Measurements from ENCODE around the gene LTA. TPM values are rescaled to one million over a fixed set of nuclear protein-coding genes. Genes with fewer than 3 reads are reported as not detected.

The LTA gene
- polyA plus RNA-seq, 1 donor from 2014 or later, result not detected

DNA sequence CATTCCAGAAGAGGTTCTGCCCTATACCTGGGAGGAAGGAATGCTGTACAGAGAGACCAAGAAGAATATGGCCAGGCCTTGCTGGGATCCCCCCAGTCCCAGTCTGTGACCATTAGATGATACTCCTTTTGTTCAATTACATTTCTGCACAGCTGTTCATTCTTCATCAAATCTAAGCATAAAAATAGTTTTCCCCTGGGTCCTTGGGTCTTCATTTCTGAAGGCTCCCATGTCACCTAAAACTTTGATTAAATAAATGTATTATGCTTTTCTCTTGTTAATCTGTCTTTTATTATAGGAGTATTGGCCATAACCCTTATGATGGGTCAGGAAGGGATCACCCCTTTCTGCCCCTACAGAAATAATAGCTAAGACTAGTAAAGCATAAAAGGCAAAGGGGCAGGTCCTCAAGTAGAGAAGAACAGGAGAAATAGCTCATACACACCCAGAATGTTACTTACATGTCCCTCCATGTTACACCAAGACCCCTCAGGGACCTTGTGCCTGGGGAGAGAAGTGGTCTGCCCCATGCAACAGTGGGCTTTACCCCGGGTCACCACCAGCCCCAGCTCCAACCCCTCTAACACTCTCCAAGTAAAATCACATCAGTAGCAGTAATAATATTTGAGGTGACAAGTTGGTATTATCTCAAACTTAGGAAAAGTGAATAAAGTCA is 2.1 kb upstream of the LTA start:
- Histone ChIP-seq H3K36me3 (ENCODE audit: insufficient read depth, low read length) (no peaks in the 10 kb centered on the region), H2AFZ (ENCODE audit: low read depth, low read length) (no peak overlapping the region), H3K9me3 (ENCODE audit: low read length) (no peaks in the 10 kb centered on the region), H3K79me2 (replicated peaks; ENCODE audit: insufficient read depth, low read length) (no peaks in the 10 kb centered on the region), H3K9me2 (ENCODE audit: insufficient read depth, low read length) (no peaks in the 10 kb centered on the region), H4K20me1 (ENCODE audit: insufficient read depth) (no peaks in the 10 kb centered on the region), H3K4me2 (ENCODE audit: low read length) (no peak overlapping the region), H3K9ac (ENCODE audit: low read length) (no peak overlapping the region), H3K27ac (ENCODE audit: low read length) (no peak overlapping the region), H3F3A (ENCODE audit: insufficient read depth, low read length, poor library complexity, severe bottlenecking) (no peaks in the 10 kb centered on the region), H3K4me3 (ENCODE audit: low read length) (no peak overlapping the region), H3K27me3 (ENCODE audit: insufficient read depth, low read depth, low read length) (no peaks in the 10 kb centered on the region)
- TF ChIP-seq POLR2AphosphoS5 (IDR thresholded peaks at IDR 0.05), result no peak
- TF ChIP-seq, protein P1, sequence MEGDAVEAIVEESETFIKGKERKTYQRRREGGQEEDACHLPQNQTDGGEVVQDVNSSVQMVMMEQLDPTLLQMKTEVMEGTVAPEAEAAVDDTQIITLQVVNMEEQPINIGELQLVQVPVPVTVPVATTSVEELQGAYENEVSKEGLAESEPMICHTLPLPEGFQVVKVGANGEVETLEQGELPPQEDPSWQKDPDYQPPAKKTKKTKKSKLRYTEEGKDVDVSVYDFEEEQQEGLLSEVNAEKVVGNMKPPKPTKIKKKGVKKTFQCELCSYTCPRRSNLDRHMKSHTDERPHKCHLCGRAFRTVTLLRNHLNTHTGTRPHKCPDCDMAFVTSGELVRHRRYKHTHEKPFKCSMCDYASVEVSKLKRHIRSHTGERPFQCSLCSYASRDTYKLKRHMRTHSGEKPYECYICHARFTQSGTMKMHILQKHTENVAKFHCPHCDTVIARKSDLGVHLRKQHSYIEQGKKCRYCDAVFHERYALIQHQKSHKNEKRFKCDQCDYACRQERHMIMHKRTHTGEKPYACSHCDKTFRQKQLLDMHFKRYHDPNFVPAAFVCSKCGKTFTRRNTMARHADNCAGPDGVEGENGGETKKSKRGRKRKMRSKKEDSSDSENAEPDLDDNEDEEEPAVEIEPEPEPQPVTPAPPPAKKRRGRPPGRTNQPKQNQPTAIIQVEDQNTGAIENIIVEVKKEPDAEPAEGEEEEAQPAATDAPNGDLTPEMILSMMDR (IDR thresholded peaks at IDR 0.05; ENCODE audit: poor library complexity, severe bottlenecking), result no peak
- no peak for TF ChIP-seq RAD21 (conservative IDR thresholded peaks at IDR 0.05)
- no peak for TF ChIP-seq EZH2 (IDR thresholded peaks at IDR 0.05; ENCODE audit: borderline replicate concordance, insufficient read depth, low read length, poor library complexity, severe bottlenecking)
- TF ChIP-seq REST (IDR thresholded peaks at IDR 0.05; ENCODE audit: borderline replicate concordance), result no peak

GRCh38 chr6:31573239-31574105 is 1.4 kb downstream of the LTA start:
- H2AFZ ChIP-seq (ENCODE audit: low read depth, low read length), result no peak overlapping the region
- H3K27me3 ChIP-seq (ENCODE audit: insufficient read depth, low read depth, low read length), result no peaks in the 10 kb centered on the region
- H3K9me2 ChIP-seq (ENCODE audit: insufficient read depth, low read length), result no peaks in the 10 kb centered on the region
- TF ChIP-seq RAD21 (conservative IDR thresholded peaks at IDR 0.05) (no peak), MXI1 (conservative IDR thresholded peaks at IDR 0.05; ENCODE audit: poor library complexity, severe bottlenecking) (no peak), SMC3 (conservative IDR thresholded peaks at IDR 0.05; ENCODE audit: poor library complexity) (no peak), POLR2AphosphoS5 (IDR thresholded peaks at IDR 0.05) (no peak), TAF1 (IDR thresholded peaks at IDR 0.05; ENCODE audit: low read depth) (no peak)
- no peaks in the 10 kb centered on the region for H3K36me3 ChIP-seq (ENCODE audit: insufficient read depth, low read length)
- H3K79me2 ChIP-seq (replicated peaks; ENCODE audit: insufficient read depth, low read length), result no peaks in the 10 kb centered on the region
- H3K9me3 ChIP-seq (ENCODE audit: low read length), result no peaks in the 10 kb centered on the region
- H3F3A ChIP-seq (ENCODE audit: insufficient read depth, low read length, poor library complexity, severe bottlenecking), result no peaks in the 10 kb centered on the region
- no peak overlapping the region for H3K27ac ChIP-seq (ENCODE audit: low read length)
- H3K9ac ChIP-seq (ENCODE audit: low read length), result no peak overlapping the region
- no peak overlapping the region for H3K4me2 ChIP-seq (ENCODE audit: low read length)
- no peak overlapping the region for H3K4me3 ChIP-seq (ENCODE audit: low read length)
- no peaks in the 10 kb centered on the region for H4K20me1 ChIP-seq (ENCODE audit: insufficient read depth)

All from neural cell (in vitro differentiated cells).